T47D (cell line): Measurements from ENCODE around the gene PPIF.

Experiments
- DNase-seq, 2 experiments: peaks; one replicate each; pipeline versions ENCODE4 v3.0.0 to v3.0.0-alpha.2; 2011 to 2012; ENCODE audit warnings: low read depth in 1 of 2, low spot score in 1 of 2
- JUND ChIP-seq: IDR thresholded peaks from 2 replicates; pipeline ENCODE4 v1.6.1; 2012; ENCODE audit warnings: low read depth
- in situ Hi-C: cut with HindIII; loops from 2 replicates; pipeline ENCODE4 v1.10.0; 2016; ENCODE audit warnings: low sequenced_read_pairs, low pct_unique_long_range_greater_than_20kb

Gene PPIF

GRCh38 chr10:79396520-79396919, 49.3 kb downstream of the PPIF start:
- in situ Hi-C loops, result no loop called here
- no peak for DNase-seq
- TF ChIP-seq JUND, result no peak

DNA sequence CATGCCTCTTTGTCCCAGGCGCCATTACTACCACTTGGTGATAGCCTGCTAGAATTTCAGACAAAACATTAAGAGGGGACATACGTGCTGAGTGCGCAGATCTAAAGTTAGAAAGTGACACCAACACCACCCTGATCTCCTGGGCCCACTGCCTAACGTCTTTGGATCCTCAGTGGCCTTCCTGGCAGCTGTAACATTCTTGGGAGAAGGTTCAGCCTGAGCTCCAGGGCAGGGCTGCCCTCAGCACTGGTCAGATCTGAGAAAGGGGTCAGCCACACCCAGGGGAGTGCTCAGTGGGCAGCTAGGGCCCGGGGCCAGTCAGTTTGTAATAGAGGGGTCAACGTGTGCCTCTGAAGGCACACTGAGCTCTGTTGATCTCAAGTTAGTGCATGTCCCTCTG, 49.8 kb downstream of the PPIF start:
- no peak for TF ChIP-seq JUND
- no peak for DNase-seq
- in situ Hi-C loops, result no loop called here

DNA sequence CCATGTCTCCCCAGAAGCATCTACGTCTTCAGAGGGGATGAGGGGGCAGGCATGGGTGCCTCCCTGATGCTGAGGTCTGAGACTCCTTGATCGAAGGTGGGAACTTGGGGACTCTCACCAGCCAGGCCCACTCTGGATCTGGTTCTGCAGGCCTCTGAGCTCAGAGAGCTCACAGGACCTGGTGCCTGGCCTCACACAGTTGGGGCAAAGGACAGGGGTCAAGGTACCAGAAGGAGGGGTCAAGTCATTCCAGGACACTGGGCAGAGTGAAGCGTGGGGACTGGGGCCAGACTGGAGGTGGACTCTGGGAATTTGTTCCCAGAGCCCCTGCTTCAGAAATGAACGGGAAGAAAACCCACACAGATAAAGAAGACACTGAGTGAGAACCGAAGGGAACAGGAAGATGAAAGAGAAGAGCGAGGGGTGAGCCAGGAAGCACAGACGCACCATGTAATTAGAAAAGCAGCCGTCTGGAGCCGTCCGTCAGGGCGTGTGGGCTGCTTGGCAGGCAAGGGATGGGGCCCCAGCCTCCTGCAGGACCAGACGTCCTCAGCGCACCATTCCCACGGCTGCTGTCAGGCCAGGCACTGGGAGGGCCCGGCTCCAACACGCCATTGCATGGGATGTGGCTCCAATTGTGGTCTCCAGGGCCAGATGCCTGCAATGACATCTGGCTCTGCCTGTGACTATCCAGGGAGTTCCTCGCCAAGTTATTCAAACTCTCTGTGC, 50.5 kb downstream of the PPIF start:
- DNase-seq, result no peak
- in situ Hi-C loops, result no loop called here
- TF ChIP-seq JUND, result no peak

DNA sequence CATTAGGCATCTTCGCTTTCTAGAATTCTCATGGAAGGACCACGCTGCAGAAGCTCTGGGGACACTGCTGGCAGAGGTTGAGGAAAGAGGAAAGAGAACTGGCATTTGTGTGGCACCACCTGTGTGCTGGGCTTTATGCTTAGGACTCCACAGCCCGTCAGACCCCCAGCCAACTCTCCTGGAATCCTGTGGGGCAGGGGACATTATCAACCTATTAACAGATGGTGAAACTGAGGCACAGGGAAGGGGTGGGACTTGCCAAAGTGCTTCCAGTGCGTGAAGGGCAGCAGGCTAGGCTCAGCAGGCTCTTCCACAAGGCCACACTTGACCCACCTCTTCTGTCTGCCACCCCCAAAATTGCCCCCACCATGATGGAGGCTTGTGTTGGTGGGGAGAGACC, 51.4 kb downstream of the PPIF start:
- DNase-seq, result no peak
- TF ChIP-seq JUND, result no peak
- in situ Hi-C loops, result no loop called here

DNA sequence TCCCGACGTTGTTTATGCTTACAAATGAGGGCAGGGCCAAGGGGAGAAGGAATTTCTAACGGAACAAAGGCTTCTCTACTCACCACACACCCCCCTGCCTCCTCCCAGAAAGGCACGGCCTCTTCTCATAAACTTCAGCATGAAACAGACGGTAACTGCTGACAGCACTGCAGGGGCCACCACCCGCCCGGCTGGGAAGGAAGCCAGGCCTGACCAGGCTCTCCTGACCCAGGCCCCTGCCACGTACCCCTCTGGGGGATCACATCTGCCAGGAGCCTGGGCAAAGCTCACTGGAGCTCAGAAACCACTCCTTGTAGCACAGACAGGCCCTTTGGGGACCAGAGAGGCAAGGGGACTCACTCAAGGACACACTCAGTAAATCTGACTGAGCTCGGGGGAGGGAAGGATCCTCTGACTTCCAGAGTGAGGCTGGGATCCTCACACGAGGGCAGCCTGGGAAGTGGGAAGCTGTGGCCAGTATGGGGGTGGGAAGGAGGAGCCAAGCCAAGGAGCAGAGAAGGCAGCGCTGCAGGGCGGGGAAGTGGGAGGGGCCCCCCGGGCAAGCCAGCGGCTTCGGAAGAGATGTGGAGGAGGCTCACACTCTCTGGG, 52.1 kb downstream of the PPIF start:
- in situ Hi-C loops, result no loop called here
- no peak for DNase-seq
- TF ChIP-seq JUND, result no peak

- DNase-seq, result peak; percentile 56 to 58
- in situ Hi-C loops, result no loop called here
- TF ChIP-seq JUND, result no peak
These were observed 53.1 kb downstream of the PPIF start for GRCh38 chr10:79400146-79401004.

DNA sequence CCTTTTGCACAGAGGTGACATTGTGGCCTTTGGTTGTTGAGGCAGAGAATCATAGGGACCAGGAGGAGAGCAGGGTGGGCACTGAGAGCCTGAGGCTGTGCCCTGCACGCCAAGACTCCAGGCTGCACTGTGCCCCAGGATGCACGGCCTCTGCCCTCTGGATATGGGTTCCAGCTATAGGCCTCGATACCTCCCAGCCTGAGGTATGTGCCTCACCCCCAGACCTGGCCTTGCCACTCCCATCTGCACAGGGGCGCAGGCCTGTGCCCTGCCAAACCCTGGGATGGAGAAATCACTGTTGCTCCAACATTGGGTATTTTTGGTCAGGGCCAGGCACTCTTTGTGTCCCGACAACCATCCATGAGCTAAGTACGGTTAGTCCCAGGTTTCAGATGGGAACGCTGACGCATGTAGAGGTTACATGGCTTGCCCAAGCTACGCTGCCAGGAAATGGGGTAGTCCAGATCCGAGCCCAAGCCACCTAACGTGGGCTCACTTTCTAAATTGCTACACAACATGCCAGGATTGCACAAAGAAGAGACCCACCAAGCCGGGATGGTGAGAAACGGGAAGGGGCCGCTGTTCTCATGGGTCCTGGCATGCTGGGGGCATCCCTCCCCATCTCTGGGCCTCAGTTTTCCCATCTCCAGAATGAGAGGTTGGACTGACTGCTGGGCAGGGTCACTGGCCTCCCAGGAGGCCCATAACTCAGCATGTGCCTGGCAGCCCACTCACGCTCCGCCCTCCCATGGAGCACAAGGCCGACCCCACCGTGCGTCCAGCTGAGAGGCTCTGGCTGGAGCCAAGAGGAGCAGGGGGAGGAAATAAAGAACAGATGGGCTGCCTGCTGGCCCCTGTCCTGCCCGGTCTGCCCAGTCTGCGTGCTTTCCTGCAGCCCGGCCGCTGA, 54.0 kb downstream of the PPIF start:
- no peak for DNase-seq
- TF ChIP-seq JUND, result no peak
- in situ Hi-C loops, result no loop called here

DNA sequence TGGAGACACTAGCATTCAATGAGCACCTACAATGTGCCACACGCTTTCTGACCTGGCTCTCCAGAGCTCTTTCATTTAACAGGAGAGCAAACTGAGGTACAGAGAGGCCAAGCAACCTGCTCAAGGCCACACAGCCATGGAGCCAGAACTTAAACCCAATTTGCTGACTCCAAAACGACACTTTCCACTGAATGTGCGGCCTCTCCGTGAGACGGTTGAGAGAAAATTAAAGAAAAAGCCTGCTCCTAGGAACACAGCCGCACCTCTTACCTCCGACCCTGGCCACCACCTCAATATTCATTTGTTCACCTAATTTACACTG, 55.3 kb downstream of the PPIF start:
- in situ Hi-C loops, result no loop called here
- TF ChIP-seq JUND, result no peak

DNA sequence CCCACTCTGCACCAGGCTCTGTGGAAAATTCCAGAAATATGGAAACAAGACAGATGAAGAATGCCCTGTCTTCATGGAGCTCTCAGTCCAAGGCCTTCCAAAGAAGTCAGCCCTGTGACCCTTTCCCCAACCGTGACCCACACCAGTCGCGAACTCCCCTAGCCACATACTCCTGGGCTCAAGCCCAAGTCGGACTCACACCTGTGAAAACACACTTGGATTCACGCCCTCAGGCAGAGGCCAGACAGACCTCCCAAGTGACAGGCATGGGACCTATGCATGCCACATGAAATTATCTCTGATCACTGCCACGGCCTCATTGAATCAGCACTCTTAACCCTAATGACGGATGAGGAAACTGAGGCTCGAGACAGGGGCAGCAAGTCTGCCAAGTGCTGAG, 55.7 kb downstream of the PPIF start:
- peak in 1 of 2 experiments; percentile 34 for DNase-seq
- in situ Hi-C loops, result no loop called here
- TF ChIP-seq JUND, result no peak

More for the DNA sequence above, 55.3 kb downstream of the PPIF start:
- DNase-seq, result no peak

- DNase-seq, result no peak
These were observed 56.4 kb downstream of the PPIF start for GRCh38 chr10:79403441-79404230.

GRCh38 chr10:79404231-79404609, 57.0 kb downstream of the PPIF start:
- no peak for TF ChIP-seq JUND
- no peak for DNase-seq
- in situ Hi-C loops, result no loop called here

More at GRCh38 chr10:79403441-79404230, 56.4 kb downstream of the PPIF start:
- in situ Hi-C loops, result no loop called here
- no peak for TF ChIP-seq JUND
